Pancreas (tissue), 10 donors: ENCODE data around the gene ME1. TPM values are rescaled to one million over a fixed set of nuclear protein-coding genes. Genes with fewer than 3 reads are reported as not detected.

Experiments
- ATAC-seq, 4 donors: fragments of 200-7000 bp; cut with Tn5 transposase; one replicate each; pipeline versions ENCODE4 v1.8.0 to v1.9.1; 2020; ENCODE audit warnings: mild to moderate bottlenecking in 4 of 4, moderate library complexity in 4 of 4
- DNase-seq, 6 donors: peaks; one replicate each; pipeline ENCODE4 v3.0.0-alpha.2; 2020
- FAIRE-seq: peaks from 2 replicates; lab custom pipeline; 2012; peaks lifted over from hg19 to GRCh38; lab: Jason Lieb, UNC
- H3K27ac ChIP-seq, 4 donors: fragments of 200-600 bp; sonication (generic); 1 replicate in 3 of 4; 2 replicates in 1 of 4; pipeline versions ENCODE4 v1.5.0 to v1.8.0; 2020
- H3K27me3 ChIP-seq, 4 donors: fragments of 200-600 bp; one replicate each; pipeline ENCODE4 v1.8.0; 2021
- H3K36me3 ChIP-seq, 3 donors: fragments of 200-600 bp; sonication (generic) in 1 of 3; one replicate each; pipeline versions ENCODE4 v1.5.0 to v1.8.0; 2020 to 2021
- H3K4me1 ChIP-seq, 3 donors: fragments of 200-600 bp; one replicate each; pipeline ENCODE4 v1.8.0; 2021
- H3K4me3 ChIP-seq, 4 donors: fragments of 200-600 bp; sonication (generic) in 2 of 4; one replicate each; pipeline versions ENCODE4 v1.5.0 to v1.8.0; 2020 to 2021
- H3K9me3 ChIP-seq, 4 donors: fragments of 200-600 bp; one replicate each; pipeline ENCODE4 v1.8.0; 2021
- CTCF ChIP-seq, 4 donors: fragments of 200-600 bp; sonication (generic) in 3 of 4; IDR thresholded peaks; one replicate each; pipeline versions ENCODE4 v1.5.0 to v1.8.0; 2021; ENCODE audit warnings: antibody characterized with exemption in 4 of 4
- whole genome bisulfite sequencing, 2 donors: extraction: QIAGEN DNeasy Blood & Tissue Kit; methylation state at CpG; one replicate each; pipeline ENCODE4 v1.1.7; 2013; 5-methylcytosine and 5-hydroxymethylcytosine counted together
- intact Hi-C, 3 donors: fragments of 100-400 bp; cut with DNase I; formaldehyde crosslinking; loops; one replicate each; pipeline versions ENCODE4 v1.11.1 to v1.14.2; 2022
- polyA plus RNA-seq, 2 donors: library from polyadenylated mRNA; stranded (reverse); fragments of 200-250 nt; gene quantifications; one replicate each; pipeline ENCODE4 v1.2.3, GENCODE V29; 2013
- total RNA-seq, 6 donors: library from RNA; stranded (reverse); fragmentation: NEBNext Ultra II Directional in 4 of 6; extraction: Animal tissue kit (Norgen Biotek cat#: 25700) in 4 of 6; gene quantifications; one replicate each; pipeline versions ENCODE4 v1.2.1 to v1.2.4, GENCODE V29; 2021 to 2023
- donor health status: healthy with polysubstance abuse.
- donor health status: DM: no; HTN: no; CAD: no; lungs with moderate emphysema.
- donor health status: DM: no; HTN: no; CAD: no.
- donor health status: control.
- donor health status: control.
- donor health status: Bipolar disorder and iron deficiency.
- donor health status: DM: yes; HTN: yes; CAD: no.
- donor health status: DM: no; HTN: no; CAD: no.
- donor health status: DM: no; HTN: no; CAD: no.
- donor health status: DM: yes; HTN: yes; CAD: no.

Gene ME1
- total and polyA plus RNA-seq, 8 donors = 1.5 to 4.6 (median 3.1) TPM

DNA sequence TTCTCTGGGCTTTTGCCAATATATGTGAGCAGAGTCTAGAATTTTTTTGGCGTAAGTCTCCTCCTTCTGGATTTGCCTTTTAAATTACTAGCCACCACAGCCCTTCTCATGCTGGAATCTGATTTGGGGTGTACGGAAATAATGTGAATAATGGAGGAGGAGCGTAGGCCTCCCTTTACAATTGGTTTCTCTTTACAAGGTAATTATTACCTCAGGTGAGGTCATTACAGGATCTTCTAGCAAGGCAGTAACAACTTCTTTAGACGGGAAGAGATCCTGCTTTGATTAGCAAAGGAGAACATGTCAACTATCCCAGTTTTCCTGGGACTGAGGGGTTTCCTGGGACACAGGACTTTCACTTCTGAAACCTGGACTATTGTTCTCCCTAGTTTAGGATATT is 228.8 kb downstream of the ME1 start:
- no peak for FAIRE-seq
- Histone ChIP-seq H3K9me3 (no peaks in the 10 kb centered on the region), H3K27ac (no peak overlapping the region), H3K4me1 (peaks cover 0 to 4% (median 0%) of the 10 kb centered on the region in 3 donors), H3K36me3 (no peaks in the 10 kb centered on the region), H3K27me3 (no peaks in the 10 kb centered on the region), H3K4me3 (no peak overlapping the region)
- no peak for TF ChIP-seq CTCF (IDR thresholded peaks at IDR 0.05)
- intact Hi-C loops = no loop called here
- WGBS, 2 donors = 66 to 67% methylated on average over 4 of the region's 4 CpGs
- no peak for DNase-seq
- peak in 1 of 4 donors; percentile 39 for ATAC-seq

DNA sequence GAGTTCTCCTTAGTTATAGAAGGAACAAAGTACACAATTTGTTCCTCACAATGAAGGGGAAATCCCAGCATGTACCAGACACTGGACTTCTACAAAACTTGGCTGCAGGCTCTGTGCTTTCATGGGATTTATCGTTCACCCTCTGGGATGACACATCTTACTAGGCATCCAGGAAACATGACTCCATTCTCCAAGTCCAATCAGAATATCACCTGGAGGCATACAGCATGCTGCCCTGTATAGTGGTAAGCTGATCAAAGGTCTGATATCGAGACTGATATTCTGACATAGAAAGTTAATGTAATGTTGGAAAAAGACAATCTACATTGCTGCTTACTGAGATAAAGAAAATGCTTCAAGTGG is 231.0 kb downstream of the ME1 start:
- peak overlapping the region in 1 of 4 donors; percentile 48 for H3K27ac ChIP-seq
- H3K4me3 ChIP-seq = no peak overlapping the region
- FAIRE-seq (no peak), ATAC-seq (peak; percentile 28 to 88 (median 74)), DNase-seq (peak in 1 of 6 donors; percentile 18)
- intact Hi-C loops = no loop called here
- H3K4me1 ChIP-seq = peaks cover 5 to 8% (median 5%) of the 10 kb centered on the region in 3 donors
- H3K36me3 ChIP-seq = no peaks in the 10 kb centered on the region
- no peak for TF ChIP-seq CTCF (IDR thresholded peaks at IDR 0.05)
- WGBS, 2 donors = 45 to 61% methylated on average over 2 of the region's 2 CpGs
- H3K9me3 ChIP-seq = no peaks in the 10 kb centered on the region
- H3K27me3 ChIP-seq = no peaks in the 10 kb centered on the region

- H3K27me3 ChIP-seq = no peaks in the 10 kb centered on the region
- ATAC-seq (peak in 3 of 4 donors; percentile 6 to 64 (median 33)), DNase-seq (no peak), FAIRE-seq (no peak)
- H3K27ac ChIP-seq = peak overlapping the region in 2 of 4 donors; percentile 40 to 48
- H3K36me3 ChIP-seq = no peaks in the 10 kb centered on the region
- H3K4me1 ChIP-seq = peaks cover 6 to 13% (median 11%) of the 10 kb centered on the region in 3 donors
- intact Hi-C loops = no loop called here
- no peaks in the 10 kb centered on the region for H3K9me3 ChIP-seq
- no peak for TF ChIP-seq CTCF (IDR thresholded peaks at IDR 0.05)
- WGBS, 2 donors = 82 to 83% methylated on average over 5 of the region's 5 CpGs
- no peak overlapping the region for H3K4me3 ChIP-seq
Measured at GRCh38 chr6:83199173-83199862, 231.5 kb downstream of the ME1 start.

GRCh38 chr6:83198486-83199172 is 232.2 kb downstream of the ME1 start:
- no peak for TF ChIP-seq CTCF (IDR thresholded peaks at IDR 0.05)
- Histone ChIP-seq H3K27me3 (no peaks in the 10 kb centered on the region), H3K36me3 (no peaks in the 10 kb centered on the region), H3K4me1 (peaks cover 6 to 14% (median 12%) of the 10 kb centered on the region in 3 donors), H3K9me3 (no peaks in the 10 kb centered on the region), H3K4me3 (no peak overlapping the region), H3K27ac (peak overlapping the region in 2 of 4 donors; percentile 40 to 48)
- FAIRE-seq (no peak), DNase-seq (no peak), ATAC-seq (no peak)
- WGBS, 2 donors = 82 to 85% methylated on average over 4 of the region's 4 CpGs
- intact Hi-C loops = no loop called here
